ENCODE measurements around the gene RPL13. TPM values are rescaled to one million over a fixed set of nuclear protein-coding genes. Genes with fewer than 3 reads are reported as not detected.

The RPL13 gene
- total RNA-seq, 1 donor from 2014 or later = 2,013 TPM

DNA sequence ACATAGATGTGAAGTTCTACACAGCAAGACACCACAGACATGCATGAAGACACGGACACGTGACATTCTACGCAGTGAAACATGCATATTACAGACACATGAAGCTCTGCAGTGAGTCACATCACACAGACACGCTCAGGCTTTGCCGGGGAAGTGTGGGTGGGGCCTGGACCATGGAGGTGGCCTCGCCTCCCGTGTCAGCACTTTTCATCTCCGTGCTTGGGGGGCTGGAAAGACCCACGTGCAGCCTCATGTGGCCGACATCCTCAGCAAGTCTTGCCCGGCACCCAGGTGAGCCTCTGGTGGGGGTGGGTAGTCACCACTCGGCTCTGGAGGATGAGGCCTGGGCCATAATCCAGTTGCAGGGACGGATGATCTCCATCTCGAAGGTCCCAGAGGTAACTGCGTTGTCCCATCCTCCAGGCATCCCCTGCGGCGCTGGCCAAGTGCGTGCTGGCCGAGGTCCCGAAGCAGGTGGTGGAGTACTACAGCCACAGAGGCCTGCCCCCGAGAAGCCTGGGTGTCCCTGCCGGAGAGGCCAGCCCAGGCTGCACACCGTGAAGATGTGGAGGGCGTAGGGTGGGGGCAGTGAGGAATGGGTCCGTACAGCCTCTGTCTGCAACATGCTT lies 35.7 kb downstream of the RPL13 start:
- H3K4me1 Mint-ChIP-seq = no peaks in the 10 kb centered on the region
- DNase-seq (ENCODE audit: low read depth, low spot score) = no peak
- TF ChIP-seq CTCF (conservative IDR thresholded peaks at IDR 0.05) = no peak
- H3K9me3 Mint-ChIP-seq = no peaks in the 10 kb centered on the region
- no peaks in the 10 kb centered on the region for H3K36me3 Mint-ChIP-seq (ENCODE audit: low read depth)
- no peak overlapping the region for H3K27ac Mint-ChIP-seq (ENCODE audit: unreplicated experiment)
- no peaks in the 10 kb centered on the region for H3K27me3 Mint-ChIP-seq (ENCODE audit: low read depth)
- H3K4me3 Mint-ChIP-seq = no peak overlapping the region

DNA sequence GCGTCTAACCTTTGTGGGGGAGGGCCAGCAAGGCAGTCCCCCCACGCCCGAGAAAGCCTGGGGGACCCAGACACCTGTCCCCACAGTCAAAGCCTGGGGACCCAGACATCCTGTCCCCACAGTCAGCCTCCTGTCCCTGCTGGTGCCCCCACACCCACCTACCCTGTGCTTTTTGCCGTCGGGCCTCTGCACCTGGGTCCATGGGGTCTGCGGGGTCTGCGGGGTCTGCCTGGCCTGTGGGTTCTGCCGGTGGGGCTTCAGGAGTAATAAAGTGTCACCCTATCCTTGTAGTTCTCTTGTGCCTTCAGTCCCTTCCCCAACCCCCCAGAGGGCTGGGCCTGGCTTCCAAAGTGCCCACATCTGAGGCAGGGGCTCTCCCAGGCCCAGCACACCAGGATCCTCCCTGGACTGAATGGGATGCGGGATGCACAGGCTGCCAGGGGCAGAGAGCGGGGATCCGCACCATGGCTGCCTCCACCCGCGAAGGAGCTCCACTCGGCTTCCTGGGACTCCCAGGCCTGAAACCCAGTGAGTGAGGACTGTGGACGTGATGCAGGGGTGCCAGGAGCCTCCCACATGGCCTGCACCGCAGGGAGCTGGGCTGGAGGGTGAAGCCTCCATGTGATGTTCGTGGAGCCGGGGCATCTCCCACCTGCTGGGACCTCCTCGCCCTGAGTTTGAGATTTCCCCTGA lies 36.6 kb downstream of the RPL13 start:
- no peak for DNase-seq (ENCODE audit: low read depth, low spot score)
- H3K9me3 Mint-ChIP-seq = no peaks in the 10 kb centered on the region
- H3K36me3 Mint-ChIP-seq (ENCODE audit: low read depth) = no peaks in the 10 kb centered on the region
- H3K4me3 Mint-ChIP-seq = no peak overlapping the region
- peaks cover 3% of the 10 kb centered on the region for H3K4me1 Mint-ChIP-seq
- no peaks in the 10 kb centered on the region for H3K27me3 Mint-ChIP-seq (ENCODE audit: low read depth)
- no peak for TF ChIP-seq CTCF (conservative IDR thresholded peaks at IDR 0.05)
- no peak overlapping the region for H3K27ac Mint-ChIP-seq (ENCODE audit: unreplicated experiment)

DNA sequence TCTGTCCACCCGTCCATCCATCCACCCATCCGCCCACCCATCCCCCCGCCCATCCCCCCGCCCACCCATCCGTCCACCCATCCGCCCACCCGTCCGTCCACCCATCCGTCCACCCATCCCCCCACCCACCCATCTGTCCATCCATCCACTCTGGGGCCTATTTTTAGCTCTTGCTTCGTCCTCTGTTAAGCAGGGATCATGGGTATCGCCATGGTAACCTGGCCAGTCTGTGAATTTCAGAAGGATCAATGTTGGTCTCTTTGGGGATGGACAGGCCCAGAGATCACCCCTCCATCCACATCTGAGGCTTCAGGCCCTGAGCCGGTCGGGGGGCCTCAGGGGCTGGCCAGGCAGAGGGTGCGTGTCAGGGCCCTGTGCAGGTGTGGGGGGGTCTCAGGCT lies 37.7 kb downstream of the RPL13 start:
- H3K36me3 Mint-ChIP-seq (ENCODE audit: low read depth) = no peaks in the 10 kb centered on the region
- DNase-seq (ENCODE audit: low read depth, low spot score) = no peak
- no peak for TF ChIP-seq CTCF (conservative IDR thresholded peaks at IDR 0.05)
- no peaks in the 10 kb centered on the region for H3K9me3 Mint-ChIP-seq
- peak overlapping the region; percentile 43 for H3K27ac Mint-ChIP-seq (ENCODE audit: unreplicated experiment)
- peaks cover 14% of the 10 kb centered on the region for H3K4me1 Mint-ChIP-seq
- H3K4me3 Mint-ChIP-seq = no peak overlapping the region
- no peaks in the 10 kb centered on the region for H3K27me3 Mint-ChIP-seq (ENCODE audit: low read depth)

DNA sequence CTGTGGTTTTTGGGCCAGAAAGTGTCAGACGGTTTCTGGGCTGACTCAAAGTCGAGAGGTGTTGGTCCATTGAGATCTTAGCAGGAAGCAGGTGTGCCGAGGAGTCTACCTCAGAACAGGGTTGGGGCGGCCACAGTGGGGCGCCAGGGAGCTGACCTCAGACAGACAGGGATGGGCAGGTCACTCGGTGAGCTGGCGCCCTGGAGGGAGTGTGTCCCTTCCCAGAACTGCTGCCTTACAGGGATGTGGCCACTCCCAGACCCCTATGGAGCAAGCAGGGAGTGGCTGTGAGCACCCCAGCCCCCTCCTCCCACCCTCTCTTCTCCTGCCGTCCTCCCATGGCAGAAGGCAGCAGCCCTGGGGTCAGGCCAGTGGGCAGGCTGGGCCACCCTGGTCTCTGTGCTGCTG lies 39.0 kb downstream of the RPL13 start:
- no peaks in the 10 kb centered on the region for H3K9me3 Mint-ChIP-seq
- no peak overlapping the region for H3K4me3 Mint-ChIP-seq
- DNase-seq (ENCODE audit: low read depth, low spot score) = no peak
- H3K36me3 Mint-ChIP-seq (ENCODE audit: low read depth) = no peaks in the 10 kb centered on the region
- peaks cover 14% of the 10 kb centered on the region for H3K4me1 Mint-ChIP-seq
- H3K27me3 Mint-ChIP-seq (ENCODE audit: low read depth) = no peaks in the 10 kb centered on the region
- H3K27ac Mint-ChIP-seq (ENCODE audit: unreplicated experiment) = no peak overlapping the region
- TF ChIP-seq CTCF (conservative IDR thresholded peaks at IDR 0.05) = peak; percentile 42

DNA sequence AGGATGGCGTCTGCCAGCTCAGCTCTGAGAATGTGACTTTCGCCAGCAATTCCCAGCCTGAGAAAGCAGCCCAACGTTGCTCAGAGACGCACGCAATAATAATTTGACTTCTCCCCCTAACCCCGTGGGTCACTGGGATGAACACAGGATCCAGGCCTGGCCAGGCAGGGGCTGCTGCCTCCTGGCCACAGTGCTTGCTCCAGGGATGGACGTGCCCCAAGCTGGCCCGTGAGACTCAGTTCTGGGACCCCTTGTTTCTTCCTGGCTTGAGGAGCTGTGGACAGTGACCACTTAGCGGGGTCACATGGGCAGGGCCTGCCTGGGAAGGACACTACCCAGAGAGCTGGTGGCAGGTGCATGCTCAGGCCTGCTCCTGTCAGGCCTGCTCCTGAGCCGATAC lies 39.4 kb downstream of the RPL13 start:
- Mint-ChIP-seq H3K9me3 (no peaks in the 10 kb centered on the region), H3K4me3 (no peak overlapping the region), H3K27ac (ENCODE audit: unreplicated experiment) (no peak overlapping the region), H3K27me3 (ENCODE audit: low read depth) (no peaks in the 10 kb centered on the region), H3K36me3 (ENCODE audit: low read depth) (no peaks in the 10 kb centered on the region), H3K4me1 (peaks cover 14% of the 10 kb centered on the region)
- DNase-seq (ENCODE audit: low read depth, low spot score) = no peak
- no peak for TF ChIP-seq CTCF (conservative IDR thresholded peaks at IDR 0.05)
